GM12878 (cell line): Measurements from ENCODE around the gene ZNF804B. TPM values are rescaled to one million over a fixed set of nuclear protein-coding genes. Genes with fewer than 3 reads are reported as not detected.
A peak's percentile ranks its signal among the peaks of the same experiment; 100 is the strongest.

Experiments
- ATAC-seq: fragments of 200-7000 bp; cut with Tn5 transposase; 3 replicates; pipeline ENCODE4 v1.9.1; 2020; ENCODE audit warnings: mild to moderate bottlenecking, moderate library complexity
- BruUV-seq: library from RNA; stranded (reverse); fragments of 400-500 nt; replicated peaks from 2 replicates; lab custom pipeline; 2021; lab: Mats Ljungman, UMichigan
- CTCF ChIA-PET: fragments of 300-600 bp; sonication (Branson Sonifier 250); formaldehyde crosslinking; extraction: SDS; loops from one replicate; lab custom pipeline; 2021; ENCODE audit warnings: inconsistent platforms; lab: Yijun Ruan, JAX
- POLR2A ChIA-PET: fragments of 350-600 bp; formaldehyde crosslinking; extraction: SDS; loops from one replicate; lab custom pipeline; 2021; ENCODE audit warnings: inconsistent platforms; lab: Charles Lee
- RAD21 ChIA-PET: fragments of 300-600 bp; sonication (Branson Sonifier 250); formaldehyde crosslinking; loops from one replicate; lab custom pipeline; 2023; ENCODE audit warnings: antibody characterized with exemption; ENCODE audit not compliant: unreplicated experiment; lab: Charles Lee
- SMC1A ChIA-PET: fragments of 300-600 bp; sonication (Branson Sonifier 250); formaldehyde crosslinking; loops from one replicate; lab custom pipeline; 2023; ENCODE audit not compliant: unreplicated experiment, uncharacterized antibody; lab: Charles Lee
- DNase-seq: peaks from one replicate; pipeline ENCODE4 v3.0.0-alpha.2; 2011; ENCODE audit warnings: low read depth, low spot score
- FAIRE-seq: peaks from 3 replicates; lab custom pipeline; 2011; peaks lifted over from hg19 to GRCh38; lab: Jason Lieb, UNC
- H2AFZ ChIP-seq: 2 replicates; pipeline ENCODE4 v1.6.0; 2011; ENCODE audit warnings: low read depth, low read length, control low read depth; ENCODE audit not compliant: control insufficient read depth
- H3K27ac ChIP-seq: 2 replicates; pipeline ENCODE4 v1.5.1; 2011; ENCODE audit warnings: control low read depth; ENCODE audit not compliant: control insufficient read depth, insufficient read depth
- H3K27me3 ChIP-seq, 2 experiments: replicated peaks in 1 of 2; 2 replicates each; pipeline versions ENCODE4 v1.6.0 to v1.6.1; 2011; ENCODE audit warnings: low read length in 1 of 2; ENCODE audit not compliant: control insufficient read depth in 2 of 2, insufficient read depth in 2 of 2
- H3K36me3 ChIP-seq, 2 experiments: 2 replicates each; pipeline ENCODE4 v1.5.1; 2011; ENCODE audit warnings: low read length in 1 of 2; ENCODE audit not compliant: control insufficient read depth in 2 of 2, insufficient read depth in 2 of 2
- H3K4me1 ChIP-seq: 2 replicates; pipeline ENCODE4 v1.6.1; 2011; ENCODE audit warnings: mild to moderate bottlenecking, low read length, moderate library complexity, mixed read lengths; ENCODE audit not compliant: control insufficient read depth, insufficient read depth
- H3K4me2 ChIP-seq: 2 replicates; pipeline ENCODE4 v1.6.0; 2011; ENCODE audit warnings: control low read depth; ENCODE audit not compliant: control insufficient read depth, insufficient read depth
- H3K4me3 ChIP-seq: fragments of 200-600 bp; sonication (generic); 2 replicates; pipeline ENCODE4 v1.5.1; 2016
- H3K79me2 ChIP-seq: 2 replicates; pipeline ENCODE4 v1.6.0; 2011; ENCODE audit warnings: low read length; ENCODE audit not compliant: control insufficient read depth, insufficient read depth
- H3K9ac ChIP-seq: 2 replicates; pipeline ENCODE4 v1.8.0; 2011; ENCODE audit warnings: low read length, control low read depth, mixed read lengths; ENCODE audit not compliant: control insufficient read depth, insufficient read depth
- H3K9me3 ChIP-seq: replicated peaks from 3 replicates; pipeline ENCODE4 v1.5.1; 2011; ENCODE audit warnings: mild to moderate bottlenecking, low read length; ENCODE audit not compliant: control insufficient read depth, insufficient read depth
- H4K20me1 ChIP-seq: 2 replicates; pipeline ENCODE4 v1.6.0; 2011; ENCODE audit not compliant: control insufficient read depth, insufficient read depth
- BCL11A ChIP-seq: IDR thresholded peaks from 2 replicates; pipeline ENCODE4 v1.6.1; 2011; ENCODE audit warnings: low read depth, low read length
- CBX5 ChIP-seq: sonication (generic); IDR thresholded peaks from 2 replicates; pipeline ENCODE4 v1.6.1; 2016; ENCODE audit warnings: low read depth, moderate library complexity, mild to moderate bottlenecking, inconsistent platforms
- EED ChIP-seq: sonication (generic); IDR thresholded peaks from 2 replicates; pipeline ENCODE4 v1.6.1; 2016; ENCODE audit warnings: antibody characterized with exemption, low read depth
- FOS ChIP-seq: IDR thresholded peaks from 3 replicates; pipeline ENCODE4 v1.6.1; 2011; ENCODE audit warnings: borderline replicate concordance; ENCODE audit not compliant: insufficient read length; ENCODE audit errors: extremely low read depth
- HDGF ChIP-seq: fragments of 450-650 bp; IDR thresholded peaks from 2 replicates; pipeline ENCODE4 v1.6.1; 2016; ENCODE audit warnings: antibody characterized with exemption
- KDM1A ChIP-seq: fragments of 200-600 bp; sonication (generic); IDR thresholded peaks from 2 replicates; pipeline ENCODE4 v1.6.1; 2016; ENCODE audit warnings: borderline replicate concordance
- POLR2AphosphoS2 ChIP-seq: IDR thresholded peaks from 2 replicates; pipeline ENCODE4 v1.6.1; 2011; ENCODE audit warnings: low read depth, mild to moderate bottlenecking, low read length, improper control_type of control experiment, moderate library complexity
- SKIL ChIP-seq: fragments of 450-650 bp; IDR thresholded peaks from 2 replicates; pipeline ENCODE4 v1.6.1; 2017; ENCODE audit warnings: mild to moderate bottlenecking, low read depth, inconsistent platforms; ENCODE audit not compliant: poor library complexity, severe bottlenecking
- TAF1 ChIP-seq: IDR thresholded peaks from 2 replicates; pipeline ENCODE4 v1.6.1; 2011; ENCODE audit warnings: mild to moderate bottlenecking, low read depth, low read length, borderline replicate concordance
- ZBED1 ChIP-seq: IDR thresholded peaks from 2 replicates; pipeline ENCODE4 v1.6.1; 2016; ENCODE audit warnings: borderline replicate concordance
- WGBS: methylation state at CpG from one replicate; pipeline ENCODE4 v1.1.6; 2016; ENCODE audit warnings: low lambda C conversion rate; ENCODE audit not compliant: insufficient replicate concordance, insufficient coverage; ENCODE audit errors: missing lambda C conversion rate; 5-methylcytosine and 5-hydroxymethylcytosine counted together
- in situ Hi-C: fragments of 300-500 bp; cut with MboI; formaldehyde crosslinking; loops from 9 replicates; pipeline ENCODE4 v1.14.3; 2018; ENCODE audit warnings: mixed read lengths
- intact Hi-C: fragments of 100-400 bp; cut with micrococcal nuclease; formaldehyde crosslinking; loops from one replicate; pipeline ENCODE4 v1.14.2; 2022; ENCODE audit not compliant: unreplicated experiment
- polyA plus RNA-seq, 11 experiments: library from polyadenylated mRNA; depleted of rRNA in 4 of 11; unstranded in 6 of 11; stranded (reverse) in 5 of 11; fragments of >200 nt; fragmentation: Nextera tagmentation in 4 of 11; fragmentation: Illumina TruSeq in 1 of 11; extraction: Ambion mirVana in 4 of 11; extraction: Trizol in 1 of 11; gene quantifications; 1 replicate in 1 of 11; 2 replicates in 10 of 11; pipeline versions ENCODE4 v1.2.1 to v1.2.3, GENCODE V29; 2011 to 2016; ENCODE audit warnings: inconsistent platforms in 2 of 11, missing spikeins in 2 of 11, low read depth in 1 of 11
- total RNA-seq, 4 experiments: library from RNA; depleted of rRNA in 3 of 4; stranded (reverse); fragments of >200 nt in 3 of 4; fragmentation: Illumina TruSeq in 1 of 4; extraction: Trizol in 1 of 4; gene quantifications; 2 replicates each; pipeline versions ENCODE4 v1.2.1 to v1.2.3, GENCODE V29; 2013 to 2021
- TF ChIP-seq, protein P1 (sequence below): fragments of 450-650 bp; IDR thresholded peaks from 2 replicates; pipeline ENCODE4 v1.6.1; 2016; ENCODE audit warnings: mild to moderate bottlenecking
- TF ChIP-seq, protein P2 (sequence below): fragments of 450-650 bp; IDR thresholded peaks from 2 replicates; pipeline ENCODE4 v1.6.1; 2016; ENCODE audit warnings: mild to moderate bottlenecking

ZNF804B gene
- total and polyA plus RNA-seq, 10 of the 15 experiments (the other 5 are each of a cell fraction or from before 2014, with no cell fraction given): not detected

DNA sequence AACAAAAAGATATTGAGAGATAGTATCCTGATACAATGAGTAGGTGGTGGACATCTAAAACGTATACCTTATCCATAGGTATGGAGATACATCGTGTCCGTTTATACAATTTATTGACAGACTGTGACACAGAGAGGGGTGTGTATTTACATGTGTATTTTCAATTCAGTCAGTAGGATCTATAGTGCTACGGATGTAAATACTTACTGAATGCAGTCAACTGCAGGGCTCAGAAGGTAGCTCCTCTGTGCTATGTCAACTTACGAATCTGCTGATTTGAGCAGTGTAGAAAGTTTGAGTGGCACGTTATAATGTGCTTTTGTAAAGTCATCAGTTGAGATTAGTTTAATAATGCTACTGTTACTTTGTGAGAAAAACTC, 626 bp downstream of the ZNF804B start:
- Histone ChIP-seq H3K4me1 (no peaks in the 10 kb centered on the region), H4K20me1 (no peaks in the 10 kb centered on the region), H3K4me2 (no peak overlapping the region), H3K9me3 (no peaks in the 10 kb centered on the region), H3K9ac (no peak overlapping the region), H3K27ac (no peak overlapping the region), H3K27me3 (peaks cover 3 to 4% of the 10 kb centered on the region in 2 experiments; a peak in 2 of 4 replicates), H3K79me2 (no peaks in the 10 kb centered on the region), H2AFZ (no peak overlapping the region), H3K36me3 (no peaks in the 10 kb centered on the region), H3K4me3 (no peak overlapping the region)
- TF ChIP-seq FOS: no peak
- no peak for TF ChIP-seq EED
- TF ChIP-seq ZBED1: no peak
- TF ChIP-seq HDGF: no peak
- TF ChIP-seq POLR2AphosphoS2: no peak
- TF ChIP-seq, protein P1, sequence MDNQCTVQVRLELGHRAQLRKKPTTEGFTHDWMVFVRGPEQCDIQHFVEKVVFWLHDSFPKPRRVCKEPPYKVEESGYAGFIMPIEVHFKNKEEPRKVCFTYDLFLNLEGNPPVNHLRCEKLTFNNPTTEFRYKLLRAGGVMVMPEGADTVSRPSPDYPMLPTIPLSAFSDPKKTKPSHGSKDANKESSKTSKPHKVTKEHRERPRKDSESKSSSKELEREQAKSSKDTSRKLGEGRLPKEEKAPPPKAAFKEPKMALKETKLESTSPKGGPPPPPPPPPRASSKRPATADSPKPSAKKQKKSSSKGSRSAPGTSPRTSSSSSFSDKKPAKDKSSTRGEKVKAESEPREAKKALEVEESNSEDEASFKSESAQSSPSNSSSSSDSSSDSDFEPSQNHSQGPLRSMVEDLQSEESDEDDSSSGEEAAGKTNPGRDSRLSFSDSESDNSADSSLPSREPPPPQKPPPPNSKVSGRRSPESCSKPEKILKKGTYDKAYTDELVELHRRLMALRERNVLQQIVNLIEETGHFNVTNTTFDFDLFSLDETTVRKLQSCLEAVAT: no peak
- no peak for TF ChIP-seq TAF1
- WGBS: 21% methylated on average over 6 of the region's 6 CpGs
- DNase-seq (no peak), ATAC-seq (peak; percentile 22; the same call in 1 of the 3 replicates), FAIRE-seq (no peak)
- ChIA-PET CTCF (no interaction called here), RAD21 (no interaction called here), POLR2A (no interaction called here), SMC1A (no interaction called here)
- no TSS peak for BruUV-seq
- in situ Hi-C loops (no loop called here), intact Hi-C loops (no loop called here)

- in situ Hi-C loops (no loop called here), intact Hi-C loops (no loop called here)
- Histone ChIP-seq H3K4me1 (no peaks in the 10 kb centered on the region), H3K9me3 (no peaks in the 10 kb centered on the region), H3K27ac (no peak overlapping the region), H3K9ac (no peak overlapping the region), H3K27me3 (peaks cover 3 to 4% of the 10 kb centered on the region in 2 experiments; a peak in 2 of 4 replicates), H2AFZ (no peak overlapping the region), H4K20me1 (no peaks in the 10 kb centered on the region), H3K36me3 (no peaks in the 10 kb centered on the region), H3K4me3 (no peak overlapping the region), H3K79me2 (no peaks in the 10 kb centered on the region), H3K4me2 (no peak overlapping the region)
- DNase-seq: no peak
- BruUV-seq: no TSS peak
- SMC1A ChIA-PET: no interaction called here
- 0% methylated on average over 1 of the region's 1 CpG for WGBS
- ATAC-seq: no peak
- RAD21 ChIA-PET: no interaction called here
- FAIRE-seq: no peak
- POLR2A ChIA-PET: no interaction called here
- CTCF ChIA-PET: no interaction called here
- TF ChIP-seq SKIL (no peak), BCL11A (no peak), KDM1A (no peak), CBX5 (no peak)
- TF ChIP-seq, protein P2, sequence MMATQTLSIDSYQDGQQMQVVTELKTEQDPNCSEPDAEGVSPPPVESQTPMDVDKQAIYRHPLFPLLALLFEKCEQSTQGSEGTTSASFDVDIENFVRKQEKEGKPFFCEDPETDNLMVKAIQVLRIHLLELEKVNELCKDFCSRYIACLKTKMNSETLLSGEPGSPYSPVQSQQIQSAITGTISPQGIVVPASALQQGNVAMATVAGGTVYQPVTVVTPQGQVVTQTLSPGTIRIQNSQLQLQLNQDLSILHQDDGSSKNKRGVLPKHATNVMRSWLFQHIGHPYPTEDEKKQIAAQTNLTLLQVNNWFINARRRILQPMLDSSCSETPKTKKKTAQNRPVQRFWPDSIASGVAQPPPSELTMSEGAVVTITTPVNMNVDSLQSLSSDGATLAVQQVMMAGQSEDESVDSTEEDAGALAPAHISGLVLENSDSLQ: no peak
These were observed 2.3 kb downstream of the ZNF804B start for GRCh38 chr7:88761779-88762178.
